ENCODE measurements around the gene CEP63. TPM values are rescaled to one million over a fixed set of nuclear protein-coding genes. Genes with fewer than 3 reads are reported as not detected.
"Not testable (repeated sequence)": the region's sequence is repeated elsewhere in the genome, so short reads cannot be mapped to it uniquely, and the experiment has no call there.

The CEP63 gene
- total RNA-seq, 3 donors from 2014 or later, result 31.8 to 38.9 (median 33.1) TPM

DNA sequence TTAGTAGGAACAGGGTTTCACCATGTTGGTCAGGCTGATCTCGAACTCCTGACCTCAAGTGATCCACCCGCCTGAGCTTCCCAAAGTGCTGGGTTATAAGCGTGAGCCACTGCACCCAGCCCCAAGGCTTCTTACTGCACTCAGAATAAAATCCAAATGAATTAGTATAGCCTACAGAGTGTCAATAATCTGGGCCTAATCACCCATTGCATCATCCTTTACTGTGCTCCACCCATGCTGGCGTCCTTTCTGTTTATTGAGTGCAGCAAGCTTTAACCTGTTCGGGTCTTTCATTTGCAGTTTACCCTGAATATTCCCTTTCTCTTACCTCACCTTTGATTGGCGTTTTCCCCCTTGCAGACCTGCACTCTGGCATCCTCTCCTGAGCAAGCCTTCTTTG lies 77.7 kb downstream of the CEP63 start:
- H3K9me3 ChIP-seq, result peaks cover 0 to 2% of the 10 kb centered on the region in 2 donors
- intact Hi-C loops (cut with DNase I; ENCODE audit: low total_unique reads), result no loop called here
- no peak overlapping the region for H3K27ac ChIP-seq

DNA sequence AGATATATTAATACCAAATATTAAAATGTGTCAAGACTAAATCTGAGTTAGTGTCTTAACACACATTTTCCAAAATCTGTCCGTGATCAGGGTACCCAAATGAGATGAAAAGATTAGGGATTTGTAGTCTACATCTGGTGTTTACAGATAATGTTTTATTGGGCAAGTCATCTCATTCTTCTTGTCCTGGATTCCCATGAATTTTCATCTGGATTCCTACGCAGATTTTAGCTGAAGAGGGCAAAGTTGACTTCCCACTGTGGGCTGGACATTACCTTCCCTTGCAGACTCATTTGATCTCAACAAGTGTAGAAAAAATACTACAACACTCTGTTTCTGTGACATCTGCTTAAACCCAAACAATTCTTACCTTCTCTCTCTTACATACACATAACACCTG lies 79.1 kb downstream of the CEP63 start:
- no peaks in the 10 kb centered on the region for H3K36me3 ChIP-seq
- DNase-seq (ENCODE audit: low spot score in 2 of 2), result no peak

More for the DNA sequence above, 77.7 kb downstream of the CEP63 start:
- Histone ChIP-seq H3K4me3 (no peak overlapping the region), H3K4me1 (no peaks in the 10 kb centered on the region), H3K27me3 (no peaks in the 10 kb centered on the region), H3K36me3 (no peaks in the 10 kb centered on the region)
- TF ChIP-seq, protein P1, sequence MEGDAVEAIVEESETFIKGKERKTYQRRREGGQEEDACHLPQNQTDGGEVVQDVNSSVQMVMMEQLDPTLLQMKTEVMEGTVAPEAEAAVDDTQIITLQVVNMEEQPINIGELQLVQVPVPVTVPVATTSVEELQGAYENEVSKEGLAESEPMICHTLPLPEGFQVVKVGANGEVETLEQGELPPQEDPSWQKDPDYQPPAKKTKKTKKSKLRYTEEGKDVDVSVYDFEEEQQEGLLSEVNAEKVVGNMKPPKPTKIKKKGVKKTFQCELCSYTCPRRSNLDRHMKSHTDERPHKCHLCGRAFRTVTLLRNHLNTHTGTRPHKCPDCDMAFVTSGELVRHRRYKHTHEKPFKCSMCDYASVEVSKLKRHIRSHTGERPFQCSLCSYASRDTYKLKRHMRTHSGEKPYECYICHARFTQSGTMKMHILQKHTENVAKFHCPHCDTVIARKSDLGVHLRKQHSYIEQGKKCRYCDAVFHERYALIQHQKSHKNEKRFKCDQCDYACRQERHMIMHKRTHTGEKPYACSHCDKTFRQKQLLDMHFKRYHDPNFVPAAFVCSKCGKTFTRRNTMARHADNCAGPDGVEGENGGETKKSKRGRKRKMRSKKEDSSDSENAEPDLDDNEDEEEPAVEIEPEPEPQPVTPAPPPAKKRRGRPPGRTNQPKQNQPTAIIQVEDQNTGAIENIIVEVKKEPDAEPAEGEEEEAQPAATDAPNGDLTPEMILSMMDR (IDR thresholded peaks at IDR 0.05), result no peak
- TF ChIP-seq POLR2A (IDR thresholded peaks at IDR 0.05) (no peak), POLR2AphosphoS5 (IDR thresholded peaks at IDR 0.05) (no peak)
- DNase-seq (ENCODE audit: low spot score in 2 of 2), result no peak

DNA sequence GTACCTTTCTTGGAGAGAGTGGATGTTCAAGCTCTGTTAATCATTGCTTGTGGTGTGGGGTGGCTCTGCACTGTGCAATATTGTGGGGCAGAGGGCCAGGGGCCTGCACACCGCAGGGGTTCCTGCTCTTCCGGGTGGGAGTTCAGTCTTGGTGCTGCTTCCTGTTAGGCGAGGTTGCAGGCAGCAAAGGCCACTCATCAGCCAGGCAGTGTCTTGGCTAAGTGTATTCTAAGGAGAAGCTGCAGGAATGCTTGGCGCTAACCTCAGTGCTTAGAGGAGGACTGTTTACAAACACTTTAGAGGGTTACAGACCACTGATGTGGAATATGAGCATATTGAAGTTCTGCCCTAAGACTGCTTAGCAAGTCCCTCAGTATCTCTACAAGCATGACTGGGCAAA lies 81.7 kb downstream of the CEP63 start:
- no peak for TF ChIP-seq POLR2AphosphoS5 (IDR thresholded peaks at IDR 0.05)
- TF ChIP-seq POLR2A (IDR thresholded peaks at IDR 0.05), result no peak
- TF ChIP-seq, protein P1 (IDR thresholded peaks at IDR 0.05), result no peak
- Histone ChIP-seq H3K36me3 (no peaks in the 10 kb centered on the region), H3K27ac (no peak overlapping the region), H3K27me3 (no peaks in the 10 kb centered on the region), H3K9me3 (peaks cover 21 to 35% of the 10 kb centered on the region in 2 donors), H3K4me1 (no peaks in the 10 kb centered on the region), H3K4me3 (no peak overlapping the region)
- no peak for DNase-seq (ENCODE audit: low spot score in 2 of 2)
- intact Hi-C loops (cut with DNase I; ENCODE audit: low total_unique reads), result no loop called here

More for the DNA sequence above, 79.1 kb downstream of the CEP63 start:
- H3K27ac ChIP-seq, result no peak overlapping the region
- no peaks in the 10 kb centered on the region for H3K4me1 ChIP-seq
- intact Hi-C loops (cut with DNase I; ENCODE audit: low total_unique reads), result no loop called here
- H3K27me3 ChIP-seq, result no peaks in the 10 kb centered on the region
- no peak for TF ChIP-seq POLR2AphosphoS5 (IDR thresholded peaks at IDR 0.05)
- TF ChIP-seq POLR2A (IDR thresholded peaks at IDR 0.05), result no peak
- TF ChIP-seq, protein P1 (IDR thresholded peaks at IDR 0.05), result no peak
- H3K4me3 ChIP-seq, result no peak overlapping the region
- H3K9me3 ChIP-seq, result peaks cover 11 to 16% of the 10 kb centered on the region in 2 donors

DNA sequence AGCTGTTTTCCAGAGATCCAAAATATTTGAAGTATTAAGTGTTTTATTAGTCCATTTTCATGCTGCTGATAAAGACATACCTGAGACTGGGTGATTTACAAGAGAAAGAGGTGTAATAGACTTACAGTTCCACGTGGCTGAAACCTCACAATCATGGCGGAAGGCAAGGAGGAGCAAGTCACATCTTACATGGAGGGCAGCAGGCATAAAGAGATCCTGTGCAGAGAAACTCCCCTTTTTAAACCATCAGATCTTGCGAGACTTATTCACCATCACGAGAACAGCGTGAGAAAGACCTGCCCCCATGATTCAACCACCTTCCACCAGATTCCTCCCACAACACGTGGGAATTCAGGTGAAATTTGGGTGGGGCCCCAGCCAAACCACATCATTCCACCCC lies 82.9 kb downstream of the CEP63 start:
- Histone ChIP-seq H3K27me3 (no peaks in the 10 kb centered on the region), H3K27ac (no peak overlapping the region), H3K36me3 (no peaks in the 10 kb centered on the region), H3K9me3 (peaks cover 21 to 37% of the 10 kb centered on the region in 2 donors), H3K4me1 (no peaks in the 10 kb centered on the region), H3K4me3 (no peak overlapping the region)
- intact Hi-C loops (cut with DNase I; ENCODE audit: low total_unique reads), result no loop called here
- no peak for TF ChIP-seq POLR2AphosphoS5 (IDR thresholded peaks at IDR 0.05)
- TF ChIP-seq, protein P1 (IDR thresholded peaks at IDR 0.05), result no peak
- DNase-seq (ENCODE audit: low spot score in 2 of 2), result no peak

DNA sequence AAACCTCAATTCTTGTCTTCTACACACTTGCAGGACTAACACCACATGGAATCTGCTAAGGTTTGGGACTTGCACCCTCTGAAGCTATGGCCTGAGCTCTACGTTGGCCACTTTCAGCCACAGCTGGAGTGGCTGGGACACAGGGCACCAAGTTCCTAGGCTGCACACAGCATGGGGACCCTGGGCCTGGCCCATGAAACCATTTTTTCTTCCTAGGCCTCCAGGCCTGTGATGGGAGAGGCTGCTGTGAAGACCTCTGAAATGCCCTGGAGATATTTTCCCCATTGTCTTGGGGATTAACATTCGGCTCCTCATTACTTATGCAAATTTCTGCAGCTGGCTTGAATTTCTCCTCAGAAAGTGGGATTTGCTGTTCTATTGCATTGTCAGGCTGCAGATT lies 84.0 kb downstream of the CEP63 start:
- H3K4me1 ChIP-seq; DNase-seq (ENCODE audit: low spot score in 2 of 2); H3K36me3 ChIP-seq; H3K27me3 ChIP-seq; H3K4me3 ChIP-seq; intact Hi-C loops (cut with DNase I; ENCODE audit: low total_unique reads); H3K27ac ChIP-seq: not testable (repeated sequence)
- H3K9me3 ChIP-seq, result peaks cover 21 to 37% of the 10 kb centered on the region in 2 donors

DNA sequence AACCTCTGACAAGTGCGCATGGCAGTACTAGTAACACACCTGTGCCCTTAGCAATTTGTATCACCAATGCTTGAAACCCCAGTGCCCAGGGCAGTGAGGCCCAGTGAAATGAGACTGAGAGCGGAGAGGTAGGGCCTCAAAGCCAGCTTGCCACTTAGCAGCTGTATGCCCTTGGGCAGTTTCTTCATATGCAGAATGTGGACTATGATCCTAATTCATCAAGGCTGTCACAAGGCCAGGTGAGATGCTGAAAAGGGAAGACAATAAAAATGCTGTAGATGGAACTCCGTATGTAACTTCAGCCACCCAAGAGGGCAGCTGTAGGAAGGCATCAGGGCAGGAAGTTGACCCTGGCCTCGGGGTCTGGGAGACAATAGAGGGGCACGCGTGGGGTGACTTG lies 90.6 kb downstream of the CEP63 start:
- TF ChIP-seq POLR2A (IDR thresholded peaks at IDR 0.05) (no peak), POLR2AphosphoS5 (IDR thresholded peaks at IDR 0.05) (no peak)
- TF ChIP-seq, protein P1 (IDR thresholded peaks at IDR 0.05), result no peak
- DNase-seq (ENCODE audit: low spot score in 2 of 2), result no peak
- Histone ChIP-seq H3K36me3 (no peaks in the 10 kb centered on the region), H3K4me1 (no peaks in the 10 kb centered on the region), H3K4me3 (no peak overlapping the region), H3K27me3 (no peaks in the 10 kb centered on the region), H3K27ac (no peak overlapping the region), H3K9me3 (peaks cover 0 to 8% of the 10 kb centered on the region in 2 donors)
- intact Hi-C loops (cut with DNase I; ENCODE audit: low total_unique reads), result no loop called here

Data from breast epithelium (tissue), 4 donors.